Globus pallidus (tissue), 1 donor: ENCODE measurements around the gene USP47.
A peak's percentile ranks its signal among the peaks of the same experiment; 100 is the strongest.

Experiments
- DNase-seq: peaks from one replicate; pipeline ENCODE4 v3.0.0-alpha.2; 2015; ENCODE audit warnings: low spot score

USP47 gene

DNA sequence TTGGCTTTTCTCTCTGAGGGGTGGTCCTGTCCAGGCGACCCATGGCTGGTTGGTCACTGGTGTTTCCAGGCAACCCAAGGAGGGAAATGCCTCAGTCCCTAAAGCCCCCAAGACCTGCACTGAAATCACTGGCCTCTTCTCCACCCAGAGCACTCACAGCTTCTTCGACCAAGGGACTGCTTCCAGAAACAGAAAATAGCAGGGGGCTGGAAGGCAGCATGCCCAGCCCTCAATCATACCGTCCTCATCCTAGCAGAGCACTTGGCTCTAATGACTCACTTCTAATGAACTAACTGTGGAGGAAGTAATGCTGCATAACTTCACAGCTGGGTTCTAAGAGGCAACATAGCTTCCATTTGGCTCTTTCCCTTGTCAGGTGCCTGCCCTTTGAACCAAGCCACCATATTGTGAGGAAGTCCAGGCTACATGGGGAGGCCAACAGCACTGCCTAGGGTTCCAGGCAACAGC is 139.1 kb downstream of the USP47 start:
- DNase-seq, result no peak

DNA sequence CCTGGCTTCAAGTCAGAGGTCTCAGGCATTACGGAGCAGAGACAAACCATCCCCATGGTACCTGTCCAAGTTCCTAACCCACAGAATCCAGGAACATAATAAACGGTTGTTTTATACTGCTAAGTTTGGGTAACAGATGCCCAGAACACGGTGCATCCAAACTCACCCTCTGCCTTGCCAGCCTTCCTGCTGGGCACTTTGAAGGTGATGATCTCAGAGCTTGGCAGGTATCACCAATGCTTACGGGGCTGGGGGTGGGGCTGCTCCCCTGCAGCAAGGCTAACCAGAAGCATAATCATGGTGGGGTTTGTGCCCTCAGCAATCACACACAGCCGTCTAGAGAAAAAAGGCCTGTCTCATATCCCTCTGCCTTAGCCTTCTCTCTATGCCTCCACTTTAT is 139.6 kb downstream of the USP47 start:
- DNase-seq, result no peak

DNA sequence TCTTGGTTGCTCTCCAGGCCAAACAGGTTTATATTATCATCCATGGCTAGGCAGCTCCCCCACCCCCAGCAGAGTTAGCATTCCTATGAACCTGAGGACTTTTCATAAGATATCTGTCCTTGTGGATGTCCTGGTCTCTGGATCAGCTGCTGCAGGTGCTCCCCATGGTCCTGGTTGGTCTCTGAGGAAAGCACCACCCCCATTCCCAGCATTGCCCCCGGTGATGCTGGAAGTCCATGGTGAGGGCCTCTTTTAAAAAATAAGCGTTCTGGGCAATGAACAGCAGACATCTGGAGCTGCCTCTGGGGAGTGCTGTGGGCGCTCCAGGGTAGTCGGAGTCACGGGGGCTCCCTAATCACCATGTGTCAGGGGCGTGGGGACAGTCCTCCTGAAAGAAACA is 140.1 kb downstream of the USP47 start:
- DNase-seq, result no peak

DNA sequence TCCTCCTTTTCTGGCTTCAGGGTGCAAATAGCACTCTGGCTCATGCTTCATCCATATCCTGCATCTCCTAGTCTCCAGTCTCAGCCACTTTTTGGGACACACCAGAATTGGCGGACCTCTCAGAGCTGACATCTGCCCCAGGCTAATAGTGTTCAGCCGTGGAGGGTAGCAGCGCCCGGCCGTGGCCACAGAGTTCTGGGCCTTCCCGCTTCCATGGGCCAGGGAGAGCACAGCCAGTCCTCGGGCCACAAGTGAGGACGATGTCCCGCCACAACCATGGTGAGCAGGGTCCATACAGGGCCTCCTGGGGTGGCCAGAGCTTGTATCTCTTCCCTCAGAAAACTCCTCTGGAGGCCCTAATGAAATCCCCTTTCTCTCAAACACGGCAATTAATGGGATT is 140.7 kb downstream of the USP47 start:
- DNase-seq, result no peak

DNA sequence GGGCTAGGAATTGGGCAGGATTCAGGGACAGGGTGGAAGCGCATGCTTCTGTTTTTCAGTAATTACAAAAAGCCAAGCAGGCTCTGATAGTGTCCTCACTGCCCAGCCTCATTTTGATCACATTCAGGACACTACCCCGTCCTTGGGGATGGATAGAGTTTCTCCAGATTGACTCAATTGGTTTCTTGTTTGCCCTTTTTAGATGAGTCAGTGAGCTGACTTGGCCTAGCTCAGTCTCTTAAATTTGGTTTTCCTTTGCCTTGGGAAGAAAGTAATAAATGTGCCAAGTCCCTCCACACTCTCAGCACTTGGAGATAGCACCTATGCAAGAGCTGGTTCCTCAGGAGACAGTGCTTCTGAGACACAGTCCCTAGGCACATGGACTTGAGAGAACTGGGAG is 141.2 kb downstream of the USP47 start:
- no peak for DNase-seq

DNA sequence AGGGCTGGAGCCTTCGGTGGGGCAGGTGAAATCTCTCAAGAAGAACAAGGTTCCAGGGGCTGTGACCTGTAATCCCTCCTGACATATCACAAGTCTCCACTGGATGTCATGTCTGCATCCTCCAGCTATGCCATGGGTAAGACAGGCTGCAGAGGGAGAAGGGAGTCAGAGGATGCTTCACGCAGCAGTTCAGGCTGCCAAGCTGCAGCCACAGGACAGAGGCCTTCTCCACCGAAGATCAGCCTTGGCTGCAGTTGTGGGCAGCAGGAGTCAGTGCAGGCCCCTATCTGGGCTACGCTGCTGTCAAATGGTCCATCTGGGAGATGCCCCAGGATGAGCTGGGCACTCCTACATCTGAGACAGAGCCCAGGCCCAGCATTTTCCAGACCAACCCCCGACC is 141.7 kb downstream of the USP47 start:
- DNase-seq, result no peak

DNA sequence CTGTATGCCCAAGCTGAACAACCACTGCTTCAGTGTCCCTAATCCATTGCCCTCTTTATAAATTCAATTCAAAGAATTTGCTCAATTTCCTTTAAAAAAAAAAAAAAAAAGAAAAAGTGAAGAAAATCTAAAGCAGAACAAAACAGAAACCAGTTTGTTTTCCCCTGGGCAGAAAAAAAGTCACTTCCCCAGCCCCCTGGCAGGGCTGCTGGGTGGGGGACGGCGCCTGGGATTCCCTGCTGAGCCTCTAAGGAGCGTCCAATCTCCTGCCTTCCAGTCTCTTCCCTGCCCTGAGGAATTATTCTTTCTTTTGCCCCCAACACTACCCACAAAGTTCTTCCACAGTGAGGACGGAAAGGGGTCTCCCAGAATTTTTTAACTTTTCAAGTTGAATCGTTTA is 142.8 kb downstream of the USP47 start:
- no peak for DNase-seq

DNA sequence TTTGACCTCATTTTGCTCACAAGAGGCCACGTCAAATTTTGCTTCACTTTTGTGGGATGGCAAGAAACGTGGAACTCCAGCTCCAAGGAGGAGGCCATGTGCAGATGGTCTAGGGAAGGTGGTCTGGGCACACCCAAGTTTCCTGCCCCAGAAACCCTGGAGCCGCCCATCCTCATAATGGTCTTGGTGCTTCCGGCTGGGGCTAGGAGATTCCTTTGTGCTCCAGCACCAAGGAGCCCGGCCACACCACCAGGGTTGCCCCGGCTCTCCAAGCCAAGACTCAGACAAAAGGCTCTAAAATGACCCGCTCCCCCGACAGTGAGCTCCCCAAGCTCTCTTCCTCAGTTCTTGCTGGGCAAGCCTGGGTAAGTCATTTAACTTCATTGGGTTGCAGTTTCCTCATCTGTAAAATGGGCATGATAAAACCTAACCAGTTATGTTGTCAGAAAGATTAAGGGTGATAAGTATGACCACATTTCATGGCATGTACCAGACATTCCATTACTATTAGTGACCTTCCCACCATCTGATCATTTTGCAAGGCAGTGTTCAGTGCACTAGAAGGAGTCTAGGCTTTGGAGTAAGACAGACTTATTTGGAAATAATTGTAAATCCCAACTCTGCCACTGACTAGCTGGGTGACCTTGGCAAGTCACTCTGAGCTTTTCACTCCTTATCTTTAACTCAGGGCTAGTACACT is 143.4 kb downstream of the USP47 start:
- no peak for DNase-seq

DNA sequence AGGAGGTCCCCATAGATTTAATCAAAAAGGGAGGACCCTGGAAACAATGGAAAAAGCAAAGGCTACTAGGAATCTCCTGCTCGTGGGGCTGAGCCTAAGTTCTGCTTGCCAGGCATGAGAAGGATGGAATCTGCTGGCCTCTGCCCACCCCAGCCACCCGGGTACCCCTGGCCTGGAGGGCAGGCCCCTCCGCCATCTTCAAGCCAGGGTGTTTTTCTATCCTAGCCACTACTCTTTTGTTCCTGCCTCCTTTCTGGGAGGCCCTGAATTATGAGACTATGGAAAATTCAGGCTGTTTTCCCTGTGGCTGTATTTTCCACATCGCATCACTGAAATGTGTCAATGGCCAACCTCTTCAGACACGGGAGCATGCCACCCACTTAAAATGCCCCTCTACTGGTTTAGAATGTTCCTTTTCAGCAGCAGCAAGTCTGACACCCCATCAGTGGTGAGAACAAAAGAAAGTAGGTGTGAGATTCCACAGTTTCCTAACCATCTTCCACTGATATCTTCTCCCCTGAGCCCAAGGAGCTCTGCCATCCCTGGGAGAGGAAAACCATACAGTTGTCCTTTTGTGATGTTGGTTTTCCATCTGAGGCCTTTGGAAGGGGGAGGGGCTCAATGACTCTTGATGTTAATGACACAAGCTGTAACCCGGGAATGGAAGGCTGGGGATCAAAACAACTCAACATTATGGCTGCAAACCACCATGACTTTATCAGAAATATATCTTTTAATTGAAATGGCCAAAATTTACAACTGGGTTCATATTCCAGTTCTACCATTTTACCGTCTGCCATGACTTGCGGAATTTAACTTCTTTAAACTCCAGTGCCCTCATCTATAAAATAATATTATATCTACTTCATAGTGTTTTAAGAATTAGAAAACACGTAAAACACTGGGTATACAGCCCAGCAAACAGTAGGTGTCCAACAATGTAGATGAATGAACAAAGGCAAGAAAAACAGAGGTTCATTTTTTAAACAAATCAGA is 144.5 kb downstream of the USP47 start:
- DNase-seq, result no peak

DNA sequence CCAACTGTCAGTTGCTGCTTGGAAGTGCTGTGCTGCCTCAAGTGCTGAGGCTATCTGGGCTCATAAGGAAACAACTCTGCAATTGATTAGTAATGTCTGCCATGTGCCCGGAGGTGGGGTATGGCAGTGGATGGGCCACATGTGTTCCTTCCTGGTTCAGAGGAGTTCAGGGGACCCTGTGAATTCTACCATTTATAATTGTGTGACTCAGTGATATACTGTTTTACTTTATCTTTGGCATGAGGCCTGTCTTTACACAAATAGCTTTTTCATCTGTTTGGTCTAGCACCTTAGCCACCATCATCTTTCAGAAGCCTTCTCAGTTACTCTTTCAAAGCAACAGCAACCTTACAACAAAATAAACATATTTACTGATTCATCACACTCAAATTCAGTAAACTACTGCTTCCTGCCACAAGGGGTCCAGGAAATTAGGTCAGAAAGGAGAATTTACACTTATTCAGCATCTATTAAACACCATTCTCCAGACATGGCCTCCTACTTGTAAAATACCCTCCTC is 145.8 kb downstream of the USP47 start:
- no peak for DNase-seq

DNA sequence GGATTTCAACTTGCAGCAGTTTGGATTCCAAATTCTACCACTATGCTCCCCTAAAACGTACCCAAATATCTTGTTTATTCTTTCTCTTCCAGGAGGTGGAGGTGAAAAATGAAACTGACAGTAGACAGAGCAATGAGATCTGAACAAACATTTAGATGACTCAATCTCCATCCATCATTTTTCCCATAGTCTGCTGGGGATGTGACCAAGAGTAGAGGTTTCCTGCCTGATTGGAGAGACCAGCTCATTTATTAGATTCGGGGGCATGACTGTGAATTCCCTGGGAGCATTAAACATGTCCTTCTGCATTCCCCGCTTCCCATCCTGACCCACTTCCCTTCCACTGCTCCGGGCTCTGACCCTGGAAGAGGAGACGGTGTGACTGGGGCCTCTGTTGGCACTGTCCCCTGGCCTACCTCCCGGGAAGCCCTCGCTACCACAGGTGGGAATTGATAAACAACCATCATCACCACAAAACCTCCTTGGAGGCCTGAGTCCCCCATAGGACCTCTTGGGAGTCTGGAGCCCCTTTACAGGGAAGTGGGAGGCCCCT is 146.4 kb downstream of the USP47 start:
- no peak for DNase-seq

DNA sequence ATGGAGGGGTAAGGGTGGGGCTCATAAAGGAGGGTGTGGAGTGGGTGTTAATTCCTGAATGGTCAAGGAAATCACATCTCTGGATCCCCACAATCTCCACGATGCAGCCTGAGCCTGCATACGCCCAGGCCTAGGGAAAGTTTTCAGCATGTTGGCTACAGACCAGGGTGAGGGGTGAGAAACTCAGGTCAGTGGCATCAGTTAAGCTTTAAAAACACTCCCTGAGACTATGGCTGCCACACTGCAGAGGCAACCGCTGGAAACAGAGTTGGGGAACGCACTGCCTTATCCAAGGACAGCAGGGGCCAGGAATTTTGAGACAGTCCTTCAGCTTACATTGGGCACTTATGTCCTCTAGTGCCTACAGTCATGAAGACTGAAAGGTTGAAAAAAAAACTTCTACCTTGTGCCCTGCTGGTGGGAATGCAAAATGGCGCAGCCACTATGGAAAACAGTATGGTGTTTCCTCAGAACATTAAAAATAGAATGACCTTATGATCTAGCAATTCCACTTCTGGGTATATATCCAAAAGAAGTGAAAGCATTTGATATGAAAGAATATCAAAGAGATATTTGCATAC is 147.0 kb downstream of the USP47 start:
- no peak for DNase-seq

DNA sequence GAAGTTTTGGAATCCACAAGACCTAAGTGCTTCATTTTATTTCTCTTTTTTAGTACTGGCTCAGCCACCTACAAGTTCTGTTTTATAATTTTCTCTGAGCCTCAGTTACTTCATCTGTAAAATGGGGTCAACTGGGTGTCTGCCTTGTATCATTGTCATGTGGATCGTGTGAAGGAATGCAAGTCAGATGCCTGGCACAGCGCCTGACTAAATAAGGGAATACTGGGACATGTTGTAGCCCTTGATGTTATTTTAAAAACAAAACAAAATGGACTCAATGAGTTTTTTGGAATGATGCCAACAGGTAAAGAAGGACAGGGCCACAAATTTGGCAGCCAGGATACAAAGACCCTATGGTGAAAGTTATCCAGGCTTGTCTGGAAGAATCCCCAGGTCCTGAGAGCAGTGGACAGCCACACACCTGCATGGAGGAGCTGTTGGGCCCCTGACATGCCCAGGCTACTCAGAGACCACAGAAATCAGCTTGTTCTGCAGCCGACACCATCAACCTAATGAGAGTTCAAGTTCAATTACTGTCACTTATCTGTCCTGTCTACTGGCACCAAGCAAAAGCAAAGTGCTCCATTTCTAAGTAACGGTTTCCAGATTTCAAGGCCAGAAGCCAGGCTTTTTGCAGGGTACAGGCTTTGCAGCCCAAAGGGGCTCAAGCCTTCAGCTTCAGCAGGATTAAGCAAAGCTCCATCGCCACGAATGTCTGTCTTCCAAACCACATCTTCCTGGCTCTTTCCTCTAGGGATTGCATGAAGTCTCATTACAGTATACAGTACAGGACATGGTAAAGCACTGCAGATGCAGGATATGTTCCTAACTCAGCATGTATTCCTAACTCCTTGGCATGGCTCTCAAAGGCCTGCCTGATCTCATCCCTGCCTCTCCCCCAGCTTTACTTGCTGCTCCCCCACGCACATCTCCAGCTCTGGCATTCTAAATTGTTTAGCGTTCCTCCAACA is 148.3 kb downstream of the USP47 start:
- no peak for DNase-seq

DNA sequence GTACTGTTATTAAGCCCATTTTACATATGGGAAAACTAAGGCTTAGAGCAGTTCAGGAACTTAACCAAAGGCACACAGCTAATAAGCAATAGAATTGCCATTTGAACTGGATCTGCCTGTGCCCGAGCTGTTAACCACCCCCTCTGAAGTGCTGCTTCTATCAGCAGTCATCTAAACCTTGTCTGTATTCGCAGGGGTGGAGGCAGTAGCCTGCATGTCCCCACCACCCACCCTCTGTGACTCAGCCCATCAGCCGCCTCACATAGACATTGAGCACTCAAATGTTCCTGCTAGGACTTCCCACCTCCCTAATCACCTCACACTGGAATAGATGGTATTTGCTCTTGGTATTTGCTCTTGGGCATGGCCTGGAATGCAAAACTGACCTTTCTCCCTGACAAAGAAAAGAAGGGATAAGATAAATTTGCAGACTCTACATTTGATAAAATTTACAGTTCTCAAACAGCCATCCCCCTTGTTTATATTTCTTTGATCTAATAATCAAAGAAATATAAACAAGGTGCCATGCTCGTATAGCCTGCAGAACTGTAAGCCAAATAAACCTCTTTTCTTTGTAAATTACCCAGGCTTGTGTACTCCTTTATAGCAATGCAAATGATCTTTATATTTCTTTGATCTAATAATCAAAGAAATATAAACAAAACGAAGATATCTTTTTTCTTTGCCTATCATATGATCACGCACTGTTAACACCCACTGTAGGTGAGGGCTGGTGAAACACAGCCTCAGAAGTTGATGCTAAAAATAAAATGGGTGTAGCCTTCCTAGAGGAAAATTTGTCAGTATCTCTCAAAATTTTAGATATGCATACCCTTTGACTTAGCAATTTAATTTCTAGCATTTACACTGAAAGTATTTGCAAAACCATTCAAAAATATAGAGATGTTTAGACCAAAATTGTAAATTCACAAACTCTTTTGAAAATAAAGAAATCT is 150.8 kb downstream of the USP47 start:
- no peak for DNase-seq

DNA sequence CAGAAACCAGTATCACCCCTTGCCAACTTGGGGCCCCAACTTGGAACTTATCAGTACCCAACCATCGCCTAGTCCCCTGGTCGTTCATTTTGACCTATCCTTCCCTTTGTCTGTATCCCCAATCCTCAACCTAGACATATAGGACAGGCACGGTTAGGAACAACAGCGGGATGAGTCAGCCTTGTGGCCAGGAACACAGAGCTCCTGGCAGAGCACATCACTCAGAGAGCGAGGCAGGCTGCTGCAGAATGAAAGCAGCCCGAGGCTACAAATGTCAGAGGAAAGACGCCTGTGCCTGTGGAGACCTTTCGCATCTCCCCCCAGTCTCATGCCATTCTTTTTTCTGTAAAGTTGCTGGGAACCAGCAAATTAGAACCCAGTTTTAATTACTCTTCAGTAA is 152.1 kb downstream of the USP47 start:
- peak; percentile 57 for DNase-seq

DNA sequence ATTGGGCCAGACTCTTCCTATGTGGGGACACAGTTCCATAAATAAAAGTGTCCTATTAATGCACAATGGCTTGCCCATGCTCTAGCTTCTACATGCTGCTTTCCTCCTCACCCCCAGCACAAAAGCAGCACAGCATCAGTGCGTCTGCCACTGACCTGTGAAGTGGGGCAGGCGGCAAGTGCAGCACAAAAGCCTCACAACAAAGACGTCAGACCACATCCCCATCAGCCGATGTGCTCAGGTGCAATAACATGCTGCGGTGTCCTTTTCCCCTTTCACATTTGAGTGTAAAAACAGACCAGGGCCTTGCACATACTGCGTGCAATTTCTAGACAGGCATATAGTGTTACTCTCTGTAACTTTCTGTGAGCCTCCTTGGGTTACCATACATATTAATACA is 153.8 kb downstream of the USP47 start:
- DNase-seq, result no peak

DNA sequence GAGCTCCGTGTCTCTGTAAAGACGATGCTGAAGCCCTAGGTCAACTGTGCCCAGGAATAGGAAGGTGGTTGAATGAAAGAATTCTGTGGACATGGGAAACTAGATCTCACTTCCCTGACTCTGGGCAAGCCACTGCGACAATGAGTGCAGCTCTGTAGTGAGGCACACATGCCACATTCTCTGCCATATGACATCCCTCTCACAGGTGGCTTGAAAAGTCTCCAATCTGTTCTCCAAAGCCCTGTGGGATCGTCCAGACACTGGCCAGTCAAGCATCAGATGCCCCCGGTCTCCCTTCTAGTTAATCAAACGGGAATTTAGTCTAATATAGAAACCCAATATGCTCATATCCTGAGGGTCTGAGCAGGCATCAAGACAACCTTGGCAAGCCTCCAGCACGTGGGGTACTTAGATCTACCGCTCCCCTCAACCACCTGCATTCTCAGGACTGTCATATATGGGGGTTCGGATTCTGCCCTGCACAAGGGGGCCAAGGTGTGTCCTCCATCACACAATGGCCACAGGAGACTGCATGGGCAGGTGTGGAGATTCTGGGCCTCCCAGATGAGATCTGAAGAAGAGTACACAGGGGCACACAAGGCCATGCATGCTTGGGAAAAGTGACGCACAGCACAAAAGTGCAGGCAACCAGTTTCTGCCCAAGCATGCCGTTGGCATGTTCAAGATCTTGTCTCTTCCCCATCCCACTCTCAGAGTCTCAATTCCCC is 154.7 kb downstream of the USP47 start:
- DNase-seq, result no peak

DNA sequence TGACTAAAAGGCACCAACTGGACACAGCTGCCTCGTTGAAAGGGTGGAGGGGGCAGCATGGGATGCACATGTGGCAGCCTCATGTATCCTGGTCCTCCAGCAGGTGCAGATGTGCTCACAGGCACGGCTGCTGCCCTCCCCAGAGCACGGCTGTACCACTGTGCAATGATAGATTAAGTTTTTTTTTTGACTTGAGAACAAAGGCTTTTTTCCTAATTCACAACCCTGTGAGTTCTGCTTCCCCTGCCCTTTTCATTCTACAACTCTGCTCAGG is 155.2 kb downstream of the USP47 start:
- DNase-seq, result no peak

DNA sequence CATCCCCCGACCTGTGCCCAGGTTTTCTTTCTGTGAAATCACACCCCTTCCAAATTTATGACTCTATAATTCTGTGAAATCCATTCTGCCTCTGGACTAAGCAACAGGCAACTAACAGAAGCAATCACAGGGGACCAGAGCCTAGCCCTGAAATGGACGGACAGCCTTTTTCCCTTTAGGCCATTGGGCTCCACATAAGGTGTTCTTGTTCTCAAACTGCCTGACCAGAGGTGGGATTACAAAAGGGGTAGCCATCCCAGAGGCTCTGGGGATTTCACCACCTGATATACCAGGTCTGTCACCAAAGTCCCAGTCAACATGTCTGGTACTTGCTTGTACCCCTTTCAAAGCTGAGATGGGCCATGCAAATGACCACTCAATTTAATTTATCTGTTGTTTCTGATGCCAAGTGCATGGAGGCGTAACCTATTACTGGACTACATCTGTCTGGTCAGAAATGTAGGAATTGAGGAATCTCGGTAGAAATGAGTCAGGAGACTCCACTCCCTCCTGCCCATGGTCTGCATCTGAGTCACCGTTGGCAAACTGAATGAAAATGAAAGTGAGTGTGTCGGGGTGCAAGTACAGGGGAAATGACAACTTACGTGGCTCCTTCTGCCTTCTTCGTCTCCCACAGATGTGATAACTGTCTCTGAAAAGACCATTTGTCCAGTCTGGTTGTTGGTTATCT is 156.5 kb downstream of the USP47 start:
- DNase-seq, result no peak
